Mesenchymal stem cell (in vitro differentiated cells and primary cell): ENCODE measurements around the gene PIM1.

Experiments used
- DNase-seq: peaks from one replicate; pipeline ENCODE4 v3.0.0-alpha.2; 2013
- H2AFZ ChIP-seq: one replicate; pipeline ENCODE4 v1.6.1; 2013; ENCODE audit warnings: low read depth, mild to moderate bottlenecking, control low read depth, inconsistent platforms, low read length, moderate library complexity
- H2AK5ac ChIP-seq: 2 replicates; pipeline ENCODE4 v1.6.1; 2013; ENCODE audit warnings: low read length, moderate library complexity, mild to moderate bottlenecking, inconsistent platforms; ENCODE audit not compliant: severe bottlenecking
- H2BK120ac ChIP-seq: one replicate; pipeline ENCODE4 v1.6.1; 2013; ENCODE audit warnings: low read depth, mild to moderate bottlenecking, inconsistent platforms, low read length, moderate library complexity
- H2BK12ac ChIP-seq, 2 experiments: one replicate each; pipeline ENCODE4 v1.6.1; 2013; ENCODE audit warnings: inconsistent platforms in 2 of 2, low read length in 2 of 2, mild to moderate bottlenecking in 2 of 2, moderate library complexity in 2 of 2, control low read depth in 1 of 2
- H2BK15ac ChIP-seq: one replicate; pipeline ENCODE4 v1.6.1; 2013; ENCODE audit warnings: mild to moderate bottlenecking, low read depth, inconsistent platforms; ENCODE audit not compliant: poor library complexity, severe bottlenecking
- H2BK5ac ChIP-seq: 2 replicates; pipeline ENCODE4 v1.6.1; 2013; ENCODE audit warnings: low read depth, mild to moderate bottlenecking, low read length, control low read depth, inconsistent platforms; ENCODE audit not compliant: poor library complexity, severe bottlenecking
- H3K14ac ChIP-seq, 2 experiments: one replicate each; pipeline ENCODE4 v1.6.1; 2013; ENCODE audit warnings: inconsistent platforms in 2 of 2, low read length in 2 of 2, control low read depth in 1 of 2, mild to moderate bottlenecking in 1 of 2, moderate library complexity in 1 of 2
- H3K18ac ChIP-seq, 2 experiments: one replicate each; pipeline ENCODE4 v1.6.1; 2013; ENCODE audit warnings: inconsistent platforms in 2 of 2, low read length in 2 of 2, control low read depth in 1 of 2, low read depth in 1 of 2, mild to moderate bottlenecking in 1 of 2
- H3K23ac ChIP-seq, 2 experiments: one replicate each; pipeline ENCODE4 v1.6.1; 2013; ENCODE audit warnings: inconsistent platforms in 2 of 2, low read length in 2 of 2, mild to moderate bottlenecking in 2 of 2, moderate library complexity in 2 of 2, control low read depth in 1 of 2
- H3K27ac ChIP-seq: 2 replicates; pipeline ENCODE4 v1.5.1; 2013; ENCODE audit warnings: mild to moderate bottlenecking, moderate library complexity, low read length, control low read depth, inconsistent platforms; ENCODE audit not compliant: poor library complexity, severe bottlenecking
- H3K27me3 ChIP-seq, 2 experiments: 2 replicates each; pipeline versions ENCODE4 v1.6.1 to v1.7.0; 2013; ENCODE audit warnings: low read length in 2 of 2, mild to moderate bottlenecking in 2 of 2, moderate library complexity in 2 of 2, control low read depth in 1 of 2, inconsistent platforms in 1 of 2; ENCODE audit not compliant: control insufficient read depth in 1 of 2, insufficient read depth in 1 of 2
- H3K36me3 ChIP-seq, 2 experiments: 2 replicates each; pipeline versions ENCODE4 v1.6.1 to v1.7.0; 2013; ENCODE audit warnings: low read length in 2 of 2, control low read depth in 1 of 2, inconsistent platforms in 1 of 2, low read depth in 1 of 2, mild to moderate bottlenecking in 1 of 2; ENCODE audit not compliant: insufficient read depth in 2 of 2, control insufficient read depth in 1 of 2
- H3K4ac ChIP-seq, 2 experiments: one replicate each; pipeline ENCODE4 v1.6.1; 2013; ENCODE audit warnings: inconsistent platforms in 2 of 2, low read length in 2 of 2, mild to moderate bottlenecking in 2 of 2, moderate library complexity in 2 of 2, control low read depth in 1 of 2, low read depth in 1 of 2
- H3K4me1 ChIP-seq: 2 replicates; pipeline ENCODE4 v1.6.1; 2013; ENCODE audit warnings: low read depth, low read length, control low read depth; ENCODE audit not compliant: control insufficient read depth, insufficient read depth
- H3K4me2 ChIP-seq: 2 replicates; pipeline ENCODE4 v1.6.1; 2013; ENCODE audit warnings: low read length, mild to moderate bottlenecking, inconsistent platforms; ENCODE audit not compliant: poor library complexity, severe bottlenecking
- H3K4me3 ChIP-seq, 2 experiments: 2 replicates each; pipeline versions ENCODE4 v1.5.1 to v1.7.0; 2013; ENCODE audit warnings: low read length in 2 of 2, mild to moderate bottlenecking in 2 of 2, control low read depth in 1 of 2, low read depth in 1 of 2; ENCODE audit not compliant: insufficient read depth in 1 of 2
- H3K79me1 ChIP-seq: replicated peaks from 2 replicates; pipeline ENCODE4 v1.6.1; 2013; ENCODE audit warnings: mild to moderate bottlenecking, control low read depth, low read length, inconsistent platforms; ENCODE audit not compliant: poor library complexity, severe bottlenecking
- H3K9ac ChIP-seq: 2 replicates; pipeline ENCODE4 v1.7.0; 2013; ENCODE audit warnings: mild to moderate bottlenecking, low read length, moderate library complexity
- H3K9me3 ChIP-seq: 2 replicates; pipeline ENCODE4 v1.7.0; 2013; ENCODE audit warnings: mild to moderate bottlenecking, low read length; ENCODE audit not compliant: control insufficient read depth
- H4K8ac ChIP-seq: one replicate; pipeline ENCODE4 v1.6.1; 2013; ENCODE audit warnings: inconsistent platforms, mild to moderate bottlenecking, low read length, moderate library complexity
- H4K91ac ChIP-seq: one replicate; pipeline ENCODE4 v1.6.1; 2013; ENCODE audit warnings: mild to moderate bottlenecking, low read length, inconsistent platforms
- WGBS: methylation state at CpG from one replicate; pipeline ENCODE4 v1.1.7; 2013; ENCODE audit warnings: mixed read lengths; 5-methylcytosine and 5-hydroxymethylcytosine counted together

Gene PIM1

GRCh38 chr6:37170273-37171200 is 585 bp downstream of the PIM1 start:
- peak overlapping the region; percentile 83 for H2BK5ac ChIP-seq
- peak overlapping the region; percentile 83 for H3K4me2 ChIP-seq
- peak overlapping the region; percentile 96 to 98 for H3K18ac ChIP-seq

GRCh38 chr6:37171201-37171969 is 1.4 kb downstream of the PIM1 start:
- H2BK12ac ChIP-seq = peak overlapping the region in 1 of 2 experiments; percentile 7
- H3K9me3 ChIP-seq = no peaks in the 10 kb centered on the region
- peaks cover 36% of the 10 kb centered on the region in 2 experiments for H3K36me3 ChIP-seq
- H3K79me1 ChIP-seq = peaks cover 25% of the 10 kb centered on the region
- H2BK5ac ChIP-seq = no peak overlapping the region
- H3K4me1 ChIP-seq = peaks cover 11% of the 10 kb centered on the region
- peak overlapping the region; percentile 73 for H2BK120ac ChIP-seq
- no peaks in the 10 kb centered on the region for H3K27me3 ChIP-seq
- peak overlapping the region; percentile 98 for H4K91ac ChIP-seq
- peak overlapping the region; percentile 75 for H2BK15ac ChIP-seq
- no peak overlapping the region for H2AFZ ChIP-seq
- H3K4me3 ChIP-seq = peak overlapping the region; percentile 90 to 98
- peak overlapping the region; percentile 81 for H4K8ac ChIP-seq
- DNase-seq = peak; percentile 73
- WGBS = 1% methylated on average over 45 of the region's 45 CpGs
- peak overlapping the region; percentile 63 to 81 for H3K23ac ChIP-seq
- H3K14ac ChIP-seq = peak overlapping the region in 1 of 2 experiments; percentile 30
- no peak overlapping the region for H2AK5ac ChIP-seq
- peak overlapping the region; percentile 90 for H3K9ac ChIP-seq
- H3K4ac ChIP-seq = peak overlapping the region; percentile 68 to 81
- peak overlapping the region; percentile 83 for H3K4me2 ChIP-seq
- H3K18ac ChIP-seq = peak overlapping the region; percentile 70 to 98
- peak overlapping the region; percentile 53 for H3K27ac ChIP-seq

More at GRCh38 chr6:37170273-37171200, 585 bp downstream of the PIM1 start:
- H3K4me1 ChIP-seq = peaks cover 11% of the 10 kb centered on the region
- no peaks in the 10 kb centered on the region for H3K27me3 ChIP-seq
- peaks cover 25% of the 10 kb centered on the region for H3K79me1 ChIP-seq
- peak overlapping the region; percentile 90 for H2BK15ac ChIP-seq
- H3K9ac ChIP-seq = peak overlapping the region; percentile 90
- H4K91ac ChIP-seq = peak overlapping the region; percentile 98
- H2AFZ ChIP-seq = no peak overlapping the region
- peak overlapping the region; percentile 53 for H3K27ac ChIP-seq
- H2BK120ac ChIP-seq = peak overlapping the region; percentile 94
- peak overlapping the region; percentile 86 to 99 for H3K14ac ChIP-seq
- WGBS = under 1% methylated on average over 90 of the region's 92 CpGs
- peak overlapping the region; percentile 81 to 96 for H3K4ac ChIP-seq
- H4K8ac ChIP-seq = peak overlapping the region; percentile 81
- H3K4me3 ChIP-seq = peak overlapping the region; percentile 90 to 98
- H2BK12ac ChIP-seq = peak overlapping the region; percentile 54 to 93
- H2AK5ac ChIP-seq = no peak overlapping the region
- H3K36me3 ChIP-seq = peaks cover 32% of the 10 kb centered on the region in 2 experiments
- peak overlapping the region; percentile 81 to 100 for H3K23ac ChIP-seq
- H3K9me3 ChIP-seq = no peaks in the 10 kb centered on the region
- peak; percentile 63 for DNase-seq

GRCh38 chr6:37171970-37172812 is 2.2 kb downstream of the PIM1 start:
- H4K8ac ChIP-seq = no peak overlapping the region
- H3K27ac ChIP-seq = peak overlapping the region; percentile 49
- no peak overlapping the region for H2BK120ac ChIP-seq
- peaks cover 25% of the 10 kb centered on the region for H3K79me1 ChIP-seq
- no peak overlapping the region for H2BK5ac ChIP-seq
- no peaks in the 10 kb centered on the region for H3K9me3 ChIP-seq
- no peak overlapping the region for H2BK15ac ChIP-seq
- peak overlapping the region; percentile 92 for H3K4me2 ChIP-seq
- no peak overlapping the region for H4K91ac ChIP-seq
- peak overlapping the region; percentile 90 for H3K9ac ChIP-seq
- H3K4me1 ChIP-seq = peaks cover 11% of the 10 kb centered on the region
- H2AFZ ChIP-seq = no peak overlapping the region
- no peak overlapping the region for H3K23ac ChIP-seq
- no peak overlapping the region for H3K18ac ChIP-seq
- peaks cover 36% of the 10 kb centered on the region in 2 experiments for H3K36me3 ChIP-seq
- peak overlapping the region; percentile 53 to 90 for H3K4me3 ChIP-seq
- 21% methylated on average over 16 of the region's 17 CpGs for WGBS
- H2BK12ac ChIP-seq = no peak overlapping the region
- H3K4ac ChIP-seq = no peak overlapping the region
- H2AK5ac ChIP-seq = no peak overlapping the region
- no peaks in the 10 kb centered on the region for H3K27me3 ChIP-seq
- H3K14ac ChIP-seq = no peak overlapping the region
- DNase-seq = peak; percentile 97
